Body of pancreas (tissue), 4 donors: Measurements from ENCODE around the gene ASCL3.

Source experiments
- POLR2A ChIP-seq, 3 donors: fragments of 450-650 bp; IDR thresholded peaks; one replicate each; pipeline ENCODE4 v1.6.1; 2016; ENCODE audit warnings: antibody characterized with exemption in 3 of 3, mild to moderate bottlenecking in 2 of 3
- TF ChIP-seq, protein P1 (sequence below), 7 experiments: fragments of 450-650 bp in 4 of 7; fragments of 200-600 bp in 3 of 7; sonication (generic) in 3 of 7; IDR thresholded peaks; one replicate each; pipeline ENCODE4 v1.5.1; 2016 to 2019; ENCODE audit warnings: antibody characterized with exemption in 7 of 7

DNA sequence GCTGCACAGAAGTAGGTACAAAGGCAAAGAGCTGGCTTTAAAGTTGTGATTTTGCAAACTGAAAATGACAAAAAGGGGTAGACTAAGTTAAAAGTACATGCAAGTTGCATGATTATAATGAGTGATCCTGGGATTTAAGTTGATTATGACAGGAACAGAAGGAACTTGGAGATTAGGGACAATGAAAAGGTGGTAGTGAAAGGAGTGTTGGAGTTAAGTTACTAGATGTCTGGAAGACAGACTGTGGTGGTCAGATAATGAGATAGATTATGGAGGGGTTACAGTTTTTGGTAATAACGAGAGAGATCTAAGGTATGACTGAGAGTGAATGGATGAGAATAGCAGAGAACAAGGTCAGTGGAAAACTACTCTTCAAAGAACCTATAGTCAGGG, 29.1 kb upstream of the ASCL3 start:
- TF ChIP-seq, protein P1, sequence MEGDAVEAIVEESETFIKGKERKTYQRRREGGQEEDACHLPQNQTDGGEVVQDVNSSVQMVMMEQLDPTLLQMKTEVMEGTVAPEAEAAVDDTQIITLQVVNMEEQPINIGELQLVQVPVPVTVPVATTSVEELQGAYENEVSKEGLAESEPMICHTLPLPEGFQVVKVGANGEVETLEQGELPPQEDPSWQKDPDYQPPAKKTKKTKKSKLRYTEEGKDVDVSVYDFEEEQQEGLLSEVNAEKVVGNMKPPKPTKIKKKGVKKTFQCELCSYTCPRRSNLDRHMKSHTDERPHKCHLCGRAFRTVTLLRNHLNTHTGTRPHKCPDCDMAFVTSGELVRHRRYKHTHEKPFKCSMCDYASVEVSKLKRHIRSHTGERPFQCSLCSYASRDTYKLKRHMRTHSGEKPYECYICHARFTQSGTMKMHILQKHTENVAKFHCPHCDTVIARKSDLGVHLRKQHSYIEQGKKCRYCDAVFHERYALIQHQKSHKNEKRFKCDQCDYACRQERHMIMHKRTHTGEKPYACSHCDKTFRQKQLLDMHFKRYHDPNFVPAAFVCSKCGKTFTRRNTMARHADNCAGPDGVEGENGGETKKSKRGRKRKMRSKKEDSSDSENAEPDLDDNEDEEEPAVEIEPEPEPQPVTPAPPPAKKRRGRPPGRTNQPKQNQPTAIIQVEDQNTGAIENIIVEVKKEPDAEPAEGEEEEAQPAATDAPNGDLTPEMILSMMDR (IDR thresholded peaks at IDR 0.05) = no peak
- no peak for TF ChIP-seq POLR2A (IDR thresholded peaks at IDR 0.05)
